CD14-positive monocyte (primary cell): ENCODE results near the gene PKDREJ. TPM values are rescaled to one million over a fixed set of nuclear protein-coding genes. Genes with fewer than 3 reads are reported as not detected.

ENCODE experiments used
- DNase-seq, 3 donors: peaks; one replicate each; pipeline ENCODE4 v3.0.0-alpha.2; 2011 to 2022
- H2AFZ ChIP-seq: 2 replicates; pipeline ENCODE4 v1.6.0; 2012; ENCODE audit warnings: mild to moderate bottlenecking, low read depth, low read length, inconsistent platforms; ENCODE audit not compliant: insufficient read depth, poor library complexity, severe bottlenecking
- H3K27ac ChIP-seq, 2 donors: 1 replicate in 1 of 2; 2 replicates in 1 of 2; pipeline ENCODE4 v1.5.1; 2012 to 2013; ENCODE audit warnings: low read length in 2 of 2, control low read depth in 1 of 2, inconsistent platforms in 1 of 2, low read depth in 1 of 2, mild to moderate bottlenecking in 1 of 2
- H3K27me3 ChIP-seq, 2 donors: one replicate each; pipeline versions ENCODE4 v1.6.0 to v1.6.1; 2011 to 2013; ENCODE audit warnings: low read length in 2 of 2; ENCODE audit not compliant: control insufficient read depth in 2 of 2, insufficient read depth in 2 of 2
- H3K36me3 ChIP-seq, 2 donors: replicated peaks in 1 of 2; 1 replicate in 1 of 2; 2 replicates in 1 of 2; pipeline versions ENCODE4 v1.5.1 to v1.6.1; 2012 to 2013; ENCODE audit warnings: low read length in 2 of 2, control low read depth in 1 of 2, inconsistent platforms in 1 of 2, mild to moderate bottlenecking in 1 of 2; ENCODE audit not compliant: insufficient read depth in 2 of 2, control insufficient read depth in 1 of 2
- H3K4me1 ChIP-seq, 2 donors: 1 replicate in 1 of 2; 2 replicates in 1 of 2; pipeline versions ENCODE4 v1.5.1 to v1.6.1; 2012 to 2013; ENCODE audit warnings: low read length in 2 of 2, control low read depth in 1 of 2, inconsistent platforms in 1 of 2, mild to moderate bottlenecking in 1 of 2, moderate library complexity in 1 of 2; ENCODE audit not compliant: insufficient read depth in 2 of 2, control insufficient read depth in 1 of 2
- H3K4me2 ChIP-seq: replicated peaks from 2 replicates; pipeline ENCODE3; 2012; ENCODE audit warnings: low read length, moderate library complexity, mild to moderate bottlenecking; ENCODE audit not compliant: poor library complexity, severe bottlenecking; ENCODE audit errors: extremely low read depth
- H3K4me3 ChIP-seq, 3 experiments: fragments of 200-600 bp in 1 of 3; sonication (generic) in 1 of 3; replicated peaks in 1 of 3; 1 replicate in 2 of 3; 2 replicates in 1 of 3; pipeline ENCODE4 v1.5.1; 2011 to 2013; ENCODE audit warnings: low read length in 3 of 3, mild to moderate bottlenecking in 3 of 3, control low read depth in 2 of 3, low read depth in 2 of 3, inconsistent platforms in 1 of 3, moderate library complexity in 1 of 3
- H3K79me2 ChIP-seq: 2 replicates; pipeline ENCODE4 v1.6.0; 2012; ENCODE audit warnings: mild to moderate bottlenecking, control low read depth, inconsistent platforms, low read length, moderate library complexity; ENCODE audit not compliant: insufficient read depth
- H3K9ac ChIP-seq: 2 replicates; pipeline ENCODE4 v1.6.0; 2017; ENCODE audit warnings: low read length, mild to moderate bottlenecking; ENCODE audit not compliant: insufficient read depth, poor library complexity, severe bottlenecking
- H3K9me3 ChIP-seq, 2 donors: replicated peaks in 1 of 2; 1 replicate in 1 of 2; 2 replicates in 1 of 2; pipeline versions ENCODE4 v1.5.1 to v1.6.1; 2012 to 2013; ENCODE audit warnings: low read length in 2 of 2, control low read depth in 1 of 2; ENCODE audit not compliant: control insufficient read depth in 1 of 2, insufficient read depth in 1 of 2
- H4K20me1 ChIP-seq: 2 replicates; pipeline ENCODE4 v1.6.0; 2012; ENCODE audit warnings: mild to moderate bottlenecking, low read length, control low read depth, moderate library complexity; ENCODE audit not compliant: insufficient read depth
- H3K27ac Mint-ChIP-seq, 7 donors: one replicate each; pipeline ENCODE4 v1.8.0; 2020; ENCODE audit warnings: mild to moderate bottlenecking in 7 of 7, mixed read lengths in 7 of 7, moderate library complexity in 6 of 7, inconsistent platforms in 2 of 7
- H3K27me3 Mint-ChIP-seq, 3 donors: one replicate each; pipeline ENCODE4 v1.8.0; 2021 to 2022; ENCODE audit warnings: low read depth in 3 of 3, mild to moderate bottlenecking in 3 of 3, mixed read lengths in 3 of 3, moderate library complexity in 3 of 3, inconsistent platforms in 1 of 3
- H3K36me3 Mint-ChIP-seq, 2 donors: one replicate each; pipeline ENCODE4 v1.8.0; 2020; ENCODE audit warnings: mixed read lengths in 2 of 2, inconsistent platforms in 1 of 2, mild to moderate bottlenecking in 1 of 2
- H3K4me1 Mint-ChIP-seq: one replicate; pipeline ENCODE4 v1.8.0; 2020; ENCODE audit warnings: mild to moderate bottlenecking, mixed read lengths
- H3K4me3 Mint-ChIP-seq, 2 donors: one replicate each; pipeline ENCODE4 v1.8.0; 2020; ENCODE audit warnings: mild to moderate bottlenecking in 2 of 2, mixed read lengths in 2 of 2, moderate library complexity in 1 of 2
- H3K9me3 Mint-ChIP-seq, 7 donors: one replicate each; pipeline ENCODE4 v1.8.0; 2020 to 2022; ENCODE audit warnings: mixed read lengths in 7 of 7, mild to moderate bottlenecking in 6 of 7, moderate library complexity in 6 of 7, inconsistent platforms in 2 of 7
- WGBS: methylation state at CpG from one replicate; pipeline ENCODE4 v1.1.5; 2013; ENCODE audit warnings: missing lambda C conversion rate; ENCODE audit not compliant: insufficient coverage; 5-methylcytosine and 5-hydroxymethylcytosine counted together
- intact Hi-C, 2 donors: fragments of 100-400 bp; cut with micrococcal nuclease; formaldehyde crosslinking; loops; one replicate each; pipeline versions ENCODE4 v1.15.0 to v1.15.1; 2023
- polyA plus RNA-seq, 3 donors: library from polyadenylated mRNA; depleted of rRNA in 1 of 3; unstranded in 2 of 3; stranded (reverse) in 1 of 3; fragments of 300-500 nt in 2 of 3; fragments of >200 nt in 1 of 3; fragmentation: Illumina TruSeq in 2 of 3; gene quantifications; 1 replicate in 2 of 3; 2 replicates in 1 of 3; pipeline ENCODE4 v1.2.3, GENCODE V29; 2012 to 2021
- TF ChIP-seq, protein P1 (sequence below): fragments of 200-600 bp; IDR thresholded peaks from one replicate; pipeline ENCODE4 v1.8.0; 2022; ENCODE audit warnings: antibody characterized with exemption, mild to moderate bottlenecking

Gene PKDREJ
- polyA plus RNA-seq, 3 donors = not detected

DNA sequence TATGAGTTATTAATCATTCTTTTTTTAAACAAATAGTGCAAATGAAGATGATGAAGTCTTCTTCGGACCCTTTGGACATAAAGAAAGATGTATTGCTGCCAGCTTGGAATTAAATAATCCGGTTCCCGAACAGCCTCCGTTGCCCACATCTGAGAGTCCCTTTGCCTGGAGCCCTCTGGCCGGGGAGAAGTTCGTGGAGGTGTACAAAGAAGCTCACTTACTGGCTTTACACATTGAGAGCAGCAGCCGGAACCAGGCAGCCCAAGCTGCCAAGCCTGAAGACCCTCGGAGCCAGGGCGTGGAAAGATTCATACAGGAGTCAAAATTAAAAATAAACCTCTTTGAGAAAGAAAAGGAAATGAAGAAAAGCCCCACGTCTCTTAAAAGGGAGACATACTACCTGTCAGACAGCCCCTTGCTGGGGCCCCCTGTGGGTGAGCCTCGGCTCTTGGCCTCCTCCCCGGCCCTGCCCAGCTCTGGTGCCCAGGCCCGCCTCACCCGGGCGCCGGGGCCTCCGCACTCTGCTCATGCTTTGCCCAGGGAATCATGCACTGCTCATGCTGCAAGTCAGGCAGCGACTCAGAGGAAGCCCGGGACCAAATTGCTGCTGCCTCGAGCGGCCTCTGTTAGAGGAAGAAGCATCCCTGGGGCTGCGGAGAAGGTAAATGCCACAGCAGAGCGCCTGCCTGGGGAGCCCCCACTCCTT, 45.3 kb upstream of the PKDREJ start:
- Histone ChIP-seq H3K79me2 (peaks cover 73% of the 10 kb centered on the region), H3K9ac (no peak overlapping the region), H3K27ac (peak overlapping the region in 1 of 2 donors; percentile 6), H3K4me2 (no peak overlapping the region), H3K4me1 (no peaks in the 10 kb centered on the region), H3K9me3 (no peaks in the 10 kb centered on the region), H4K20me1 (no peaks in the 10 kb centered on the region), H3K27me3 (no peaks in the 10 kb centered on the region), H3K36me3 (peaks cover 28 to 69% of the 10 kb centered on the region in 2 donors), H2AFZ (no peak overlapping the region), H3K4me3 (no peak overlapping the region)
- peaks cover 30 to 66% of the 10 kb centered on the region in 2 donors for H3K36me3 Mint-ChIP-seq
- WGBS = 96% methylated on average over 14 of the region's 23 CpGs
- TF ChIP-seq, protein P1, sequence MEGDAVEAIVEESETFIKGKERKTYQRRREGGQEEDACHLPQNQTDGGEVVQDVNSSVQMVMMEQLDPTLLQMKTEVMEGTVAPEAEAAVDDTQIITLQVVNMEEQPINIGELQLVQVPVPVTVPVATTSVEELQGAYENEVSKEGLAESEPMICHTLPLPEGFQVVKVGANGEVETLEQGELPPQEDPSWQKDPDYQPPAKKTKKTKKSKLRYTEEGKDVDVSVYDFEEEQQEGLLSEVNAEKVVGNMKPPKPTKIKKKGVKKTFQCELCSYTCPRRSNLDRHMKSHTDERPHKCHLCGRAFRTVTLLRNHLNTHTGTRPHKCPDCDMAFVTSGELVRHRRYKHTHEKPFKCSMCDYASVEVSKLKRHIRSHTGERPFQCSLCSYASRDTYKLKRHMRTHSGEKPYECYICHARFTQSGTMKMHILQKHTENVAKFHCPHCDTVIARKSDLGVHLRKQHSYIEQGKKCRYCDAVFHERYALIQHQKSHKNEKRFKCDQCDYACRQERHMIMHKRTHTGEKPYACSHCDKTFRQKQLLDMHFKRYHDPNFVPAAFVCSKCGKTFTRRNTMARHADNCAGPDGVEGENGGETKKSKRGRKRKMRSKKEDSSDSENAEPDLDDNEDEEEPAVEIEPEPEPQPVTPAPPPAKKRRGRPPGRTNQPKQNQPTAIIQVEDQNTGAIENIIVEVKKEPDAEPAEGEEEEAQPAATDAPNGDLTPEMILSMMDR = no peak
- no peak for DNase-seq
- H3K27ac Mint-ChIP-seq = peak overlapping the region in 4 of 7 donors; percentile 6 to 67 (median 46)
- intact Hi-C loops = no loop called here
- no peak overlapping the region for H3K4me3 Mint-ChIP-seq
- peaks cover 0 to 2% (median 0%) of the 10 kb centered on the region in 7 donors for H3K9me3 Mint-ChIP-seq
- no peaks in the 10 kb centered on the region for H3K4me1 Mint-ChIP-seq
- peaks cover 0 to 2% (median 0%) of the 10 kb centered on the region in 3 donors for H3K27me3 Mint-ChIP-seq

DNA sequence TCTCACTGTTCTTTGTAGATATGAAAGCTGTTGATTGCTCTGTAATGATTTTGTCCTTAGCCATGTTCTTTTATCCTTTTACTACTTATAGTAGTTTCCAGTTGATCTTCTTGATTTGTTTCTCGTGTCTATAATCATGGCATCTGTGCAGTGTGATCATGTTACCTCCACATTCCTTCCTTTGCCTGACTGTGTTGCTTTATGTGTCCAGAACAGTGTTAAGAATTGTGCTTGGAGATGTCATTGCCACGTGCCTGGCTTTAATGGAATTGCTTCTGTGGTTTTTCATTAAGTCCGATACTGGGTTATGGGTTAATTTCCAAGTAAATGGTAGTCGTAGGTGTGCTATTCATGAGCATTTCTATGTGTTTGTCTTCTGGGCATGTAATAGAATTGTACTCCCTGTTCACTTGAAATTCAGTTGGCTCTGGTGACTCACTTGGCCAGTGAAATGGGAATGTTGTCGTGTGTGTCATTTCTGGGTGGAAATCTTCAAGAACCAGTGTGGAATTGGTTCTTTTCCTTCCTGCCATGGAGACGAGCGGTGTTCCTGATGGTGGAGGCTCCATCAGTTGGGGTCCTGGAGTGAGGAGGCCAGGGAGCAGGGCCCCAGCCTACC, 40.3 kb upstream of the PKDREJ start:
- Mint-ChIP-seq H3K4me1 (peaks cover 3% of the 10 kb centered on the region), H3K9me3 (peaks cover 0 to 2% (median 0%) of the 10 kb centered on the region in 7 donors), H3K27ac (peak overlapping the region in 1 of 7 donors; percentile 3), H3K4me3 (no peak overlapping the region), H3K36me3 (peaks cover 28 to 68% of the 10 kb centered on the region in 2 donors), H3K27me3 (peaks cover 0 to 2% (median 0%) of the 10 kb centered on the region in 3 donors)
- Histone ChIP-seq H3K9me3 (no peaks in the 10 kb centered on the region), H3K79me2 (peaks cover 94% of the 10 kb centered on the region), H3K4me1 (no peaks in the 10 kb centered on the region), H2AFZ (no peak overlapping the region), H3K27me3 (no peaks in the 10 kb centered on the region), H3K9ac (no peak overlapping the region), H3K27ac (peak overlapping the region in 1 of 2 donors; percentile 14), H3K4me3 (no peak overlapping the region), H3K36me3 (peaks cover 21 to 55% of the 10 kb centered on the region in 2 donors), H3K4me2 (no peak overlapping the region), H4K20me1 (no peaks in the 10 kb centered on the region)
- DNase-seq = no peak
- WGBS = 96% methylated on average over 4 of the region's 7 CpGs
- TF ChIP-seq, protein P1 = no peak
- intact Hi-C loops = no loop called here
